HG03095 (cell line): ENCODE results near the gene PRKAR2A.
A peak's percentile ranks its signal among the peaks of the same experiment; 100 is the strongest.

Experiments
- ATAC-seq: cut with Tn5 transposase; IDR thresholded peaks from one replicate; pipeline ENCODE4 v1.9.1; 2021; ENCODE audit warnings: moderate library complexity; ENCODE audit not compliant: unreplicated experiment

The PRKAR2A gene

DNA sequence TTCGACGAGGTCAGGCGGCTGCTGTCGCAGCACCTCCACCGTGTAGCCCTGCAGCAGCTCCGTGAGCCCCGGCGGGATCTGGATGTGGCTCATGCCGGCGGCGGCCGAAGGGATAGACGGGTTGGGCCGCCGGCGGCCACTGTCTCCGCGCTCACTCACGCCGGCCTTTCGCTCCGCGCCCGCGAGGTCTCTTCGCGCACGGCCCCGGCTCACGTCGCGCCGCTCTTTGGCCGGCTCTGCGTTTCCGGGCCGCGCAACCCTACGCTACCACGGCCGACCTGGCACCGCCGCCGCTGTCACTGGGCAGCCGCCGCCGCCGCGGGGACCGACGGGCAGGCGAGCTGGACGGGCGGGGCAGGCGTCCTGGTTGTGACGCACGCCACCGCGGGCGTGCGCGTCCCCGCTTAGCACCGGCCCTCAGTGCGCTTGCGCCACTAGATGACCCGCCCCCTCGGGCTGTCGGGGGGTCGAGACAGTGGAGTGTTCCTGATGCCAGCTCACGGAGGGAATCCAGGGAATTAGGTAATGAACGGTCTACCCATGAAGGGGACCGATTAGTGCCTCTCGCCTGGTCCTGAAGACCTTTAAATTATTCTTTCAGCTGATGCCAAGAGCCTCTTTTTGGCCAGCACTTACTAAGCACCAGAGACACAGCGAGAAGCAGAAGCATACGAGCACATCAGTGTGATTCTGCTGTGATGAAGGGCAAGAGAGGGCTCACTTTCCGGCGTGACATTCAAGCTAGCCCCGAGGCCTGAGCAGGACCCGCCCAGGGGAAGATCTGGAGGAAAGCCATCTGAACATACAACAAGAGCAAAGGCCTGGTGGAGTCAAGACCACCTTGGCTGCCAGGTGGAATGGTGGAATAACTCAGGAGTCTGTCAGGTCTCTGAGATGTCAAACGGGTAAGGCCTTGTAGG is at the start of gene PRKAR2A:
TSS of gene PRKAR2A (minus strand) at position 371 of the 920 bp plus-strand sequence. CDS start at position 93, 278 bp downstream.
- peak; percentile 80 for ATAC-seq

DNA sequence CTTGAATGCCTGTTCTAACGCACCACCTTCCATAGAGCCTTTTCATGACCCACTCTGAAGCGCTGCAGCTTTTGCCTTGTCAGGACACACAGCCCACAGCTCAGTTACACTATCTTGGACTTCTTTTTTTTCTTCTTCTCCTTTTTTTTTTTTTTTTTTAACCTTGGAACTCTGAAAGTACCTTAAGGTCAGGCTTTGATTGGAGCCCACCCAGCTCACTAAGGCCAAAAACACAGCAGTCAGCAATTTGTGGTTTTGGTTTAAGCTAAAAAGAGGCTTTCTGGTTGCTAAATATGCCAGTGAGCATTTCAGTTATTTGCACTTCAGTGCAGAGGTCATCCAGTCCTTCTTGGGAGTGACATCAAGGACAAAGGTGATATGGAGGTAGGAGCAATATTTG is 49.3 kb upstream of the PRKAR2A start:
- no peak for ATAC-seq

DNA sequence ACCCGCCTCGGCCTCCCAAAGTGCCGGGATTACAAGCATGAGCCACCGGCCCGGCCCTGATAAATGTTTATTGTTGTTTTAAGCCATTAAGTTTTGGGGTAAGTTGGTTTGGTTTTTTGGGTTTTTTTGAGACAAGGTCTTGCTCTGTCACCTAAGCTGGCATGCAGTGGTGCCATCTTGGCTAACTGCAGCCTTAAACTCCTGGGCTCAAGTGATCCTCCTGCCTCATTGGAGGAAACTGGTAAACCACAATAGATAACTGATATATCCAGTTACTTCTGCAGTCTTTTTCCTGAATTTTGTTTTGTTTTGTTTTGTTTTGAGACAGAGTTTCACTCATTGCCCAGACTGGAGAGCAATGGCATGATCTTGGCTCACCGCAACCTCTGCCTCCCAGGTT is 46.8 kb upstream of the PRKAR2A start:
- no peak for ATAC-seq

DNA sequence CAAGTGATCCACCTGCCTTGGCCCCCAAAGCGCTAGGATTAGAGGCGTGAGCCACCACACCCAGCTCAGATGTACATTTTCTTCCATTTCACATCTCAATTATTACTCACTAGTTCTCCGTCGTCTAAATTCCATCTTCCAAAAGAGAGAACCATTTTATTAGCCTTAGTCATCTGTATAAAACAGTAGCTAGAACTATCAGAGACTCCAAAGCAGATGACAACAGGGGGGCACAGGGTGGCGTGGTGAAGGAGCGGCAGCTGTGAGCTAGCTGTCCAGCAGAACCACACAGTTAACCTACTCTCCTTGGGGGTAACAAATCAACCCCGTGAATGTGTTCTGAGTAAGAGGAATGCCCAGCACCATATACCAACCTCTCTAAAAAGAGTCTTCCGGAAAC is 43.9 kb upstream of the PRKAR2A start:
- ATAC-seq = no peak

DNA sequence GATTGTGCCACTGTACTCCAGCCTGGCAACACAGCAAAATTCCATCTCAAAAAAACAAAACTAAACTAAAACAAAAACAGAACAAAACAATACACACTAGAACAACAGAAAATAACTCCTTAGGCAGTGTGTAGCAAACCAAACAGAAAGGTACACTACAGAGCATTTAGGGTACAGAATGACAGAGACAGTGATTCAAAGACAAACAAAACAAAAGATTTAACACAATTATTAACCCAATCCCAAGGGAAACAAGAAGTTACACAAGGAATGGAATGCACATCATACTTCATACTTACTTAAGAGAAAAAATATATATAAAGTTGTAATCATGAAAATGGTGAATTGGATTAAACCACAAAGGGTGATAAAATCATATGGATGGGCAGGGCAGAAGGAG is 38.1 kb upstream of the PRKAR2A start:
- no peak for ATAC-seq

DNA sequence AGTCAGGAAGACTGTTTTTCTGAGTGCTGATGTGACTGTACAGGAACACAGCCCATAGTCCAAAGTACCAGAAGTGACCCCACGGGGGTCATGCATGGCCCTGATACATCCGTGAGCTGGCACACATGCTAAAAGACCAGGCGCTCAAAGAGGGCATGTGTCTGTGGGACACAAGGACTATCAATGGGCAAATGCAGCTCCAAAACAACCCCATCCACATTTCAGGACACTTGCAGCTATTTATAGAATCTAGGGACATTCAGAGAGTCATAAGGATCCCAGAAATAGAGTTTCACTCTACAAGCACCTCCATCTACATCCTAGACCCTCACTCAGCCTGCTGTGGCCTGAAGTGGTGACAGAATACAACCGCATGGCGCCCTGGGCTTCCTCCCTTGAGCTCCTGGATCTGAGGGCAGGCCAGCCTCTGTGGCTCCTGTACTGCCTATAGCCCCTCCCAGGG is 34.0 kb upstream of the PRKAR2A start:
- no peak for ATAC-seq

DNA sequence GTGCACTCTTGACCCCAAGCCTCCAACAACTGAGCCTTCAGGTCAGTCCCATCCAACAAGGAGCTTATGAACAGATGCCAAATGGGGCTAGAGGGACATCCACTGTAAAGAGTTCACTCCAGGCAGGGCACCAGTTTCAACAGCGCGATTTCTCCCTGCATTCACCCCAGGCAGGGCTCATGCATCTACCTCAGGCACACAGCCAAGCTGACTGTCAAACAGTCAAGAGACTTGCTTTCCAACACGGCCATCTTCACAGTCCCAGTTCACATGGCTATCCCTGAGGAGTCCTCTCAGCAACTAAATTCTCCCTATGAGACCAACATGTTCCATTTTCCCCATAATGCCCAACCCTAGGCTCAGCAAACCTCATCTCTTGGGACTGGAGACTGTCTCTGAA is 33.3 kb upstream of the PRKAR2A start:
- ATAC-seq = no peak

DNA sequence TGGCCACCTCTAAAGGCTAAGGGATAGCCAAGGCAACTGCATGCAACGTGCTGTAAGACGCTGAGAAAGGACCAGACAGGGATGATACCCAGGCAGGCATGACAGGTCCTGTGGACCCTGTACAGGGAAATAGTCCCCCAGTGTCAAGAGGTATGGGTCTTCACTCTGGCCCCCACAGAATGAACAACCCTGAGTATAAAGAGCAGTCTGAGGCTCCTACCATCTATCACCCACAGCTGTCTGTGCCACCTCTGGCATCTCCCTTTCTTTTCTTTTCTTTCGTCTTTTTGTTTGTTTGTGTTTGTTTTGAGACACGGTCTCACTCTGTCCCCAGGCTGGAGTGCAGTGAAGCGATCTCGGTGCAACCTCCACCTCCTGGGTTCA is 32.3 kb upstream of the PRKAR2A start:
- ATAC-seq = no peak

DNA sequence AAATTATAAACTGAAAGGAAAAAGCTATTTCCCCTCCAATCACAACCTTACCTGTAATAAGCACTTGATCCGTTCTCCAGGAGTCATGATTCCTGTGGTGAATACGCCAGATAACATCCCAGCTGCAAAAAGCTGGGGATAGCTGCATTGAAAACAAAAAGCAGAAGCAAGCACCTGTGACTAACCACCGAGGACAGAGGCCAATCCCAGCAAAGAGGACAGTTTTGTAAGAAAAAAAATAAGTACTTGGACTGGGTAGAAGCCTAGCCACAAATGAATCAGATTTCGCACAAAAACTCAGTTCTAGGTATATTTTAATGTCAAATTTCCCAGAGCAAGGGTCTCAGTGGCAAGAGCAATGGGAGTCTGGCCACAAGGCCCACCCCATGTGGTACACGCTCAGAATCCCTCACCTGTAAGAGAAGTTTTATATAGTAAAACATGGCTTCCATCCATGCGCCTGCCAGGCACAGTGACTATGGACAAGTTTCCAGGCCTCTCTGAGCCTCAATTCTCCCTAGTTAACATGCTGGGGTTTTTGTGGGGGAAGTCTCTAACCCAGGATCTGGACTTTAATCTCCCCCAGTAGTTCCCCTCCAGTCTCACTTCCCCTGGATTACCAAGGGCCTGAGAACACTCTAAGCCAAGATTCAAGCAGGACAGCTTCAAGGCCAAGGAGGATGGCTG is 31.8 kb upstream of the PRKAR2A start:
- ATAC-seq = no peak

DNA sequence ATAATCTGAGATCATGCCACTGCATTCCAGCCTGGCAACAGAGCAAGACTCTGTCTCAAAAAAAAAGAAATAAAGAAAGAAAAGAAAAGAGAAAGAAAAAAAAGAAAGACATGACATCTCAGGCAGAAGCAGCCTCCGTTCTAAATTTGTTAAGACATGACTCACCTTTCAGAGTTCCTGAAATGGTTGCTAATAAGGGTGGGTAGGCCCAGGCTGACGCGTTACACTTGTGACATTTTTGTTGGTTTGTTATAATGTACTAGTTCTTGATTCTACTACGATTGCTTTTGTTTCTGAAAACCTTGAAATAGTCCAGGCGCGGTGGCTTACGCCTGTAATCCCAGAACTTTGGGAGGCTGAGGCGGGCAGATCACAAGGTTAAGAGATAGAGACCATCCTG is 30.0 kb upstream of the PRKAR2A start:
- no peak for ATAC-seq

DNA sequence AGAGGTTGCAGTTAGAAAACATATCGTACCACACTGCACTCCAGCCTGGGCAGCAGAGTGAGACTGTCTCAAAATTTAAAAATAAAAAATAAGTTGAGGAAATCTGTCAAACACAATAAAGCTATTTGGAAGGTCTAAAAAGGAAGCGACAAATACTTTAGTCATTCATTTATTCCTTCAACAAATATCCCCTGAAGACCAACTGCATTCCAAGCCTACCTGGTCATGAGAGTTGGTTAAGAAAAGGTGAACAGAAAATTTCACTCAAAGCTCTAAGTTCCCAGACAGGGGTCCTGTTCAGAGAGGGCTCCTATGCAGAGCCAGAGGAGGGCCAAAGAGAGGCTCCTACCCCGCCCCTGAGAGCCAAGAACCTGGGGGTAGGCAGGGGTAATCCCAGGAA is 15.4 kb upstream of the PRKAR2A start:
- ATAC-seq = no peak

DNA sequence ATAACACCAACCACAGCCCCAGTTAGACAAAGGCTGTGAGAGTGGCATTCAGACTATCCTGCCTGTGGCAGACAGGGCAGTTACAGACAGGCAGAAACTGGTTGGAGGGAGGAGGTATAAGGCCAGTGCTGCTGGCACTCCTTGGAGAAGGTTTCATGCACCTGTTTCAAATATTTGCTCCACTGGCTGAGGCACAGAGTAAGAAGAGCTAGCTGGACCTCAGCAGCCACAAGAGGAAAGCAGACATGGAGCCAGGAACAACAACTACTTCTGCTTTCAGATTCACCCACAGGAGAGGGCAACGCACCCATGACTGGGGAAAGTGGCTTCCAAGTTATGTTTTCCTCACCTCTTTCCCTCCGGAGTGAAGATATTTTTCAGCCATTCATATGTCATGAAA is 11.5 kb upstream of the PRKAR2A start:
- ATAC-seq = no peak

DNA sequence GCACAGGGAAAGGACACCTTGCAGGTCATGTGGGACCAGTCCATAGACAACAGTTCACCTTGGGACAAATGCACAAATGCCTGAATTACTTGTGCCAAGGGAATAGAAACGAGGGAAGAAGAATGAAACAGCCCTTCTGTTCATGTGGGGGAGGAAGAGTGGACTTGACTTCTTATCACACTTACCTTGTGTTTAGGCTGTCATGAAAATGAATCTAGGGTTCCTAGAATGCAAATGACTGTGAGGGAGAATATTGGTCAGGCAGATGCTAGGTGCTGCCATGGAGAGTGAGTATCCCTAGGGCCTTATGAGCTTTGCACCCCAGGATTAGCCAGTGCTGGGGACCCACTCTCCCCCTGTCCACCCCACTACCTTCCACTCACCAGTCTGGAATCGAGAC is 11.0 kb upstream of the PRKAR2A start:
- no peak for ATAC-seq

DNA sequence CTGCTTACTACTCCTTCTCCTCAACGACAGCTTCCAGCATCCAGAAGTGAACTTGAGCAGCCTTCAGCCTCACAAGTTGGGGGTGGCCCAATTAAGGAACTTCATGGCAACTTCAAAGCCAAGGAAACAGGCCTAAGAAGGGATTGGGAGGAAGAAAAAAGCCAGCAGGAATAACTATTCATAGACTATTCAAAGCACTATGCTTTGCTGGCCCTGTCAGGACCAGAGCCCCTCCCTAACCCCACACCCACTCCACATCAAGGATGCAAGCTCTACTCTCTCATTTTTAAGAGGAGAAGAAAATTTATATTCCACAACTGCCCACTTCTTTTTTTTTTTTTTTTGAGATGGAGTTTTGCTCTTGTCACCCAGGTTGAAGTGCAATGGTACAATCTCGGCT is 10.0 kb upstream of the PRKAR2A start:
- ATAC-seq = no peak

DNA sequence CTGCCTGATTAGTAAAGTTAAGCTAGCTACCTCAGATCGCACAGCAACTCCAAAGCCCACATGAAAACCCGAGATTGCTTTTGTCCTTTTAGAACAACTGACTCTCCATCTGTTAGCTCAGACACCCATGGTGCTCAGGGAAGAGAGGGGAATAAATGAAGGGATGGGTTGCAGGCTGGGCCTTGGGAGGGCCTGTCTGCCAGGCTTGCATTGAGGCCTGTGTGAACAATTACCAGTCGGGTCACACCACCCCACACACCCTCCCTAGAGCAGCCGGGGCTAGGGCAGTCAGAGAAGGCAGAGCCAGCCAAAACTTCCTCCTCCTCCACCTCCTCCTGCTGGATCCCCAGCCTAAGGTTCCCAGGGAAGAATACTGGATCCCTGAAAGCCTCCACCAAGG is 8.8 kb upstream of the PRKAR2A start:
- no peak for ATAC-seq

DNA sequence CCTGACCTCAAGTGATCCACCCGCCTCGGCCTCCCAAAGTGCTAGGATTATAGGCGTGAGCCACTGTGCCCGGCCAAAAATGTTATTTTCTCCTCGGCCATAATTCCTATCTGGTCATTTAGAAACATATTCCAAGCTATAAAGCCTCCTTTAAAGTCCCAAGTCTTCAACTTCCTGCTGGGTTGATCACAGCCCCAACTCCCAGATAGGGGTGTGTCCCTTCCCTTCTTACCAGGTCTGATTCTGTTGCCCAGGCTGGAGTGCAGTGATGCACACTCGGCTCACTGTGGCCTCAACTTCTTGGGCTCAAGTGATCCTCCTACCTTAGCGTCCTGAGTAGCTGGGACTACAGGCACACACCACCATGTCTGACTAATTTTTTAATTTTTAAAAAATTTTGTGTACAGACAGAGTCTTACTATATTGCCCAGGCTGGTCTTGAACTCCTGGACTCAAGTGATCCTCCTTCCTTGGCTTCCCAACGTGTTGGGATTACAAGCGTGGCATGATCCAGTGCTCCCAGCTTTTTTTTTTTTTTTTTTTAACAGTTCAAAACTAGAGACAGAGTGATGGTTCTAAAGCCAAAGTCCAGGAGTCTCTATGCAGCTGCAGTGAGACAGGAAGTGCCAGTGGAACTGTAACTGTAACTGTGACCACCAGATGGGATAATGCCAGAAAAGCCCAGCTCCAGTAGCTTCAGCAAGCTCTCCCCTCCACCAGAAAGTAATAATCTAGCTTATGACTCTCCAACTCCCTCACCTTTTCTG is 8.2 kb upstream of the PRKAR2A start:
- no peak for ATAC-seq

DNA sequence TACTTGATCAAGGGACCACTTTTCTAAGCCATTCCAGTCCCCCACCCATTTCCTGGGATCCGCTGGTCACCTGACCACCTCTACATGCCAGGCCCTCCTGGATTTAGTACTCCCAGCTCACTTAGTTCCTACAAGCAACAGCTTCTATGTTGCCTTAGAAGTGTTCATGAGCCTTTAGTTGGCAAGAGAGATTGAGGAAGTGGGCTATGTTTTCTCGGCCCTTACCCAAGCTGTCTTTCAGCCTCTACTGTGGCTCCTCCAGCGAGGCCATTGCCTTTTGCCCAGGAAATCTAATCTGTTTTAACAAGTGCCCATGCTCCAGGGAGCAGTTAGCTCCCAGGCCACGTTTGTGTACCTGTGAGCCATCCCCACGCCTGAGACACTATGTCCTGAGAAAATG is 4.5 kb upstream of the PRKAR2A start:
- ATAC-seq = no peak

DNA sequence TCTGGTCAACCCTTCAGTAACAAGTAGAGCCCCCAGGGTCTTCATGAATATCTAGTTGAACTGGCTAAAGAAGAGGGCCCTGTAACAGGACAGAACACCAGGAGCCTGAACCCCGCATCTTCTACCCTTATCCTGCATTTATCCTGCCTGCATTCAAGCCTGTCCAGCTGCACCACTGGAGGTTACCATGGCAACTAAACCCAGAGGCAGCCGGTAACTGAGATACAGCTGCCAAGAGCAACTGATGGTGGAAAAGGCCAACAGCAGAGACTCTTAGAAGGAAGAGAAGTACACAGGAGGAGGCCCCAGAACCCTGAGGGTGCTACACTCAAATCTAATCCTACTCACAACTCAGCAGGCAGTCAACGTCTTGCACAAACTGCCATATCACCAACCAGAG is 3.7 kb upstream of the PRKAR2A start:
- ATAC-seq = no peak

DNA sequence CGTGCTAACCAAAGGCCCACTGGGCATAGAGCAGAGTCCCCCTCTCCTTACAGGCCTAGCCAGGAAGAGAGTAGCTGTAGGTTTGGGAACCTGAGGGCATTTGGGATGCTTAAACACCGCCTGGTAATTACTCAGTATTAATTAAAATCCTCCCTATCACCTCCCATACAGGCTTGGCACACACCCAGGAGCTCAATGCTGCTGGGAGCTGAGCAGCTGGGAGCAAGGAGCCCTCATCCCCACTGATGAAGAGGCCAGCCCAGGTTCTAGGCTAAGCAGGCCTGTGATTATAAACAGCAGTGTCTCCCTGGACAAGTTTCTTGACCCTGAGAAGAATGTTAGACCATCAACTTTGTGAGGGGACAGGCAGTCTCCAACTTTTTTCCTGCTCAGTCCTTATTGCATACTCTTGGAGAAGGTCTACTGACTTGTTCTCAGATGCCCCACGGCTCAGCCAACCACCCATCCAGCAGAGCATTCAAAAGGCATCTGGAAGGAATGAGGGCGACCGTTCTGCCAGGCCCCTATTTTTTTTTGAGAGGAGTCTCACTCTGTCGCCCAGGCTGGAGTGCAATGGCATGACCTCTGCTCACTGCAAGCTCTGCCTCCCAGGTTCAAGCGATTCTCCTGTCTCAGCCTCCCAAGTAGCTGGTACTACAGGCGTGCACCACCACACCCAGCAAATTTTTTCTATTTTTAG is 1.3 kb upstream of the PRKAR2A start:
- ATAC-seq = no peak

DNA sequence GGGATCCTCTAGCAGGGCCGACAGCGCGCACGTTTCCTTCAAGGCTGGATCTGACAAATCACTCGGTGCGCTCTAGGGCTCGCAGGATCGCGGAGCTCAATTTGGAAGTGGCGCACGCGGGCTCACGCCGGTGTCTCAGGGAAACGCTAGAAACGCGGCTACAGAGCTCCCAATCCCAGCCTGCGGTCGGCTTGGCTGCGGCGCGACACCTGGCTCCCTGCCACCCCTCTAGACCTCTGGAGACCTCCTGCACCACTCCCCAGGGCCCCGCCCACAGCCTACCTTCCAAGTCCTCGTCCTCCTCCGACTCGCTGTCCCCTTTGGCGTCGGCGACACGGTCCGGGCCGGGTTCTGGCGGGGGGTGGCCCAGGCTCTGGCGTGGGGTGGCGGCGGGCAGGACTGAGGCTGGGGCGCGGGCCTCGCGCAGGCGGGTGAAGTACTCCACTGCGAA is 596 bp downstream of the PRKAR2A start:
- peak; percentile 34 for ATAC-seq

DNA sequence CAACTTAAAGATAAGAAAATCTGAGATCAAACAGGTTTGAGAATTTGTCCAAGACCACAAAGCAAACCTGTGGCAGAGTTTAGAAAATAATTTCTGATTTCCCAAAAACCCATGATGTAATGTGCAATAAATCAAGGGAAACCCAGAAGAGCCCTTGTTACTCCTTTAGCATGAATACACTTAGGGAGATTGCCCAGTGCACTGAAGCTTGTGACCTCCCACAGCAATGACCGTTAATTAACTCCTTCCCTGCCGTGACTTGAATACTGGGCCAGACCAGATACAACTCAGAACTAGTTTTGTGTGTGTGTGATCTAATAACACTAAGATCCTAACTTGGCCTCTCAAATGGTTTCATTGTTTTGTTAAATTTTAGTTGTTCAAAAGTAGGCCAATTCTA is 2.5 kb downstream of the PRKAR2A start:
- no peak for ATAC-seq
